Measurements from ENCODE around the gene ADCY10.
"Not testable (repeated sequence)": the region's sequence is repeated elsewhere in the genome, so short reads cannot be mapped to it uniquely, and the experiment has no call there.

The ADCY10 gene

GRCh38 chr1:167934426-167935215, 20.7 kb upstream of the ADCY10 start:
- no peak for DNase-seq (ENCODE audit: low read depth)
- TF ChIP-seq CTCF (IDR thresholded peaks at IDR 0.05; ENCODE audit: low read depth, low read length, missing control alignments), result no peak
- peak overlapping the region; percentile 75 for H3K4me3 ChIP-seq (ENCODE audit: low read depth, low read length)

DNA sequence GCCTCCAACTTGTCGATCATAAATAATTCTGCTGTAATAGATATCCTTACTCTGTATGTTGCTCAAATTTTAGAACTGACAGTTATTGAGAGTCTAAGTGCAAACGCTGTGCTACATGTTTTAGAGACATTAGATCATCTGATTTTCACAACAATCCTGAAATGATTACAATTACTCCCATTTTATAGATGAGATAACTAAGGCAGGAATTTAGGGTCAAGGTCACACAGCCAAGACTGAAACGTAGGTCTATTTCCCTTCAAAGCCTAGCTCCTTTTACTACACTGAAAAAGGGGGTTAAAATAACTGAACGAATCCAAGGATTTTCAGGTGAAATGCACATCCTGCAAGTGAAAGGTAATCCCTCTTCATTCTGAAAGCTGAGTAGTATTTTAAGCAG, 19.9 kb upstream of the ADCY10 start:
- no peak for DNase-seq (ENCODE audit: low read depth)
- no peak for TF ChIP-seq CTCF (IDR thresholded peaks at IDR 0.05; ENCODE audit: low read depth, low read length, missing control alignments)
- peak overlapping the region; percentile 13; the same call in 1 of the 2 replicates for H3K4me3 ChIP-seq (ENCODE audit: low read depth, low read length)

DNA sequence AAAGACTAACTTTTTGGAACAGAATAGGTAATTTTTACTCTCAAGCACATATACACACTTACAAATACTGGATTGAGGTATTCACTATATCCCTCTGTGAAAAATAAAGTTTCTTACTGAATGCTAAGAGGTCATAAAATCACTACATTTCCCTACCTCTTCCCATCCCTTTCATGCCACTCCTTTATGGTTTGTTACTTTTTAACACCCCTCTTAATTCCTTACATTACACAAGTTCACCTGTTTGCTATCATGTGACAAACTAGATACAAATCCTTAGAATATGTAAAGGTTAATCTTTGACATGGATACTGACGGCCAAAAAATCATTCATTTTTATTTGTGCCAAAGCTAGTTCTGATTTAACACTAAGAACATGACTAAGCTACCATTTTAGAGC, 15.8 kb upstream of the ADCY10 start:
- TF ChIP-seq CTCF (IDR thresholded peaks at IDR 0.05; ENCODE audit: low read depth, low read length, missing control alignments), result no peak
- no peak overlapping the region for H3K4me3 ChIP-seq (ENCODE audit: low read depth, low read length)
- no peak for DNase-seq (ENCODE audit: low read depth)

- H3K4me3 ChIP-seq (ENCODE audit: low read depth, low read length); DNase-seq (ENCODE audit: low read depth): not testable (repeated sequence)
Measured at GRCh38 chr1:167928919-167929318, 15.0 kb upstream of the ADCY10 start.

DNA sequence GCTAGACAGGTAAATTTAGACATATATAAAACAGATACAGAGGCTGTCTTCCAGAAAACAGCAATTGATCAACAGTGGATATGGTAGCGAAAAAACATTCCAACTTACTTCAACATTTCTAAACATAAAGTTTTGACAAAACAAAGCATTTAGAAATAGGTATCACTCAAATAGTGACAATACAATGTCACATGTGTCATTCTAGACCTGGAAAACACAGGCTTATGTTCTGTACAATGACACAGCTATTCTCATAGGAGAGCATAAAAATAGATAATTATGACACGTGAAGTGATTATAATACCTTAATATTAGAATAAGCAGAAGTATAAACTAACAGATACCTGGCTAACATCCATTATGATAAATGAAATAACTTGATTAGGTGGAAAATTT, 14.5 kb upstream of the ADCY10 start:
- no peak for DNase-seq (ENCODE audit: low read depth)

DNA sequence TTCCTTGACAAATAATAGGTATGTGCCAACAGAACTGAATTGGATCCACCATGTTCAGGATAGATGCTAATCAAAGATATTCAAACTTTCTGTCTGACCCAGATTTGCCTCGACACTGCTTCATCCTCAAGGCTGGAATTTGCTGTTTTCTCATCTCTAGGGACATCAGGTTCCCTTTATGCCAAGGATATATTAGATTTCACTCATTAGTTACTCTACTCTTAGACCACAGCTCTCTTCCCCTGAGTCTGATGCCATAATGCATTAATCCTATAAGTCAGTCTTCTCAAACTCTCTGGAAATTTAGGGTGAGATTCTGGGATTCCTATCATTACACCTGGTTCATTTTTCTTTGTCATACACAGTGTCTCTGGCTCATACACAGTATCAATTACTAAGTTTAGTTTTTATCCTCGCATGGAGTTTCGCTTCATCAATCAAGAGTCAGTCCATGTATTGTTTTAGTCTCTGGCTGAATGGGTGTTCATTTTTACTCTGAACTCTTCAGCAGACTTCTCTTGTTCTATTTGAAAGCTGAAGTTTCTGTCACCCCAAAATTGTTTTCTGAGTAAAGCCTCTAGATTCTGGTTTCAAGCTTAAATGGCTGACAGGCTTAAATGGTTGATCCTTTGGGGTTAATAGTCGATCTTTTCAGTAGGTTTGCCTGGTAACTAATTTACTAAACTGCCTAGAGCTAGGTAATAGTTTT, 13.3 kb upstream of the ADCY10 start:
- no peak for TF ChIP-seq CTCF (IDR thresholded peaks at IDR 0.05; ENCODE audit: low read depth, low read length, missing control alignments)
- no peak for DNase-seq (ENCODE audit: low read depth)
- no peak overlapping the region for H3K4me3 ChIP-seq (ENCODE audit: low read depth, low read length)

More for the DNA sequence above, 14.5 kb upstream of the ADCY10 start:
- no peak for TF ChIP-seq CTCF (IDR thresholded peaks at IDR 0.05; ENCODE audit: low read depth, low read length, missing control alignments)
- no peak overlapping the region for H3K4me3 ChIP-seq (ENCODE audit: low read depth, low read length)

DNA sequence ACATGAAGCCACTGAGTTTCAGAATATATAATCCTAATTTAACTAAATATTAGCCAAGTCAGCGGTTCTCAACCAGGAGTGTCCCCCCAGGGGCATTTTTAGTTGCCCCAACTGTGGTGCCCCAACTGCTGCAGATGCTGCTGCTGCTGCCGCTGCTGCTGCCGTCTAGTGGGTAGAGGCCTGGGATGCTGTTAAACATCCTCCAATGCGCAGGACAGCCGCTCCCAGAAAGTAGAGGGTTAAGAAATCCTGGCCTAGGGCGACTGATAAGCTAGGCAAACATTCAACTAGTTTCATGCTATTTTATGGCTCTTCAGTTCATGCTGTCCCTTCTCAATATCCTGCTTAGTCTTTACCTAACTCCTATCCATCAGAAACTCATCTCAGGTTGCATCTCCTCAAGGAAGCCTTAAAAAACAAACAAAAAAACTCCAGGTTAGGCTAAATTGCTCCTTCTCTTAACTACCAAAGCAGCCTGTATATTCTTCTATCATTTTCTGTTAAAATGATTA, 12.6 kb upstream of the ADCY10 start:
- DNase-seq (ENCODE audit: low read depth), result no peak
- TF ChIP-seq CTCF (IDR thresholded peaks at IDR 0.05; ENCODE audit: low read depth, low read length, missing control alignments), result no peak
- H3K4me3 ChIP-seq (ENCODE audit: low read depth, low read length), result no peak overlapping the region
